ENCODE results near the gene MOB1A.

DNA sequence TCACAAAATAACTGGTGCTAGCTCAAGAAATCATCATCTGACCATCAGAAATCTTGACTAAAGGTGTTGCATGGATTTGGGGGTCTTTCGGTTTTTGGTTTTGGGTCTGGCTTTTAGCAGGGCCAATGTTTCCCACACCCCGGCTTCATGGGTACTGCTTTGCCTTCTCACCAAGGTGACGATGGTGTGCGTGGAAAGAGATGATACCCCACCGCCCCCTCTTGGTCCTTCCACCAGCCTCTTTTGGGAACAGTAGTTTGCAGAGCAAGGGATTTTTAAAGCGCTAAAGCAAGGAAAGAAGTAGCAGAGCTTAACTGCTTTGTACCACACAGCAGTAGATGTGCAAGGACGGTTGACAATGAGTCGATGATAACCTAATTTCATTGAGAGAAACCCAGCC, 73.3 kb downstream of the MOB1A start:
- TF ChIP-seq CTCF (IDR thresholded peaks at IDR 0.05) (no peak), POLR2A (IDR thresholded peaks at IDR 0.05) (no peak)

All from Peyer's patch (tissue), 4 donors.